LNCaP clone FGC (cell line): ENCODE measurements around the gene NFKBIE.
"Not testable (repeated sequence)": the region's sequence is repeated elsewhere in the genome, so short reads cannot be mapped to it uniquely, and the experiment has no call there.

Experiments
- DNase-seq: peaks from one replicate; pipeline ENCODE4 v3.0.0-alpha.2; 2011; ENCODE audit warnings: low read depth
- H3K4me3 ChIP-seq: 2 replicates; pipeline ENCODE4 v1.5.1; 2011; ENCODE audit warnings: mild to moderate bottlenecking, low read depth, low read length, control low read depth
- CTCF ChIP-seq: IDR thresholded peaks from 2 replicates; pipeline ENCODE4 v1.5.1; 2012; ENCODE audit warnings: mild to moderate bottlenecking; ENCODE audit not compliant: control insufficient read depth, insufficient read depth; ENCODE audit errors: extremely low read depth

Gene NFKBIE

DNA sequence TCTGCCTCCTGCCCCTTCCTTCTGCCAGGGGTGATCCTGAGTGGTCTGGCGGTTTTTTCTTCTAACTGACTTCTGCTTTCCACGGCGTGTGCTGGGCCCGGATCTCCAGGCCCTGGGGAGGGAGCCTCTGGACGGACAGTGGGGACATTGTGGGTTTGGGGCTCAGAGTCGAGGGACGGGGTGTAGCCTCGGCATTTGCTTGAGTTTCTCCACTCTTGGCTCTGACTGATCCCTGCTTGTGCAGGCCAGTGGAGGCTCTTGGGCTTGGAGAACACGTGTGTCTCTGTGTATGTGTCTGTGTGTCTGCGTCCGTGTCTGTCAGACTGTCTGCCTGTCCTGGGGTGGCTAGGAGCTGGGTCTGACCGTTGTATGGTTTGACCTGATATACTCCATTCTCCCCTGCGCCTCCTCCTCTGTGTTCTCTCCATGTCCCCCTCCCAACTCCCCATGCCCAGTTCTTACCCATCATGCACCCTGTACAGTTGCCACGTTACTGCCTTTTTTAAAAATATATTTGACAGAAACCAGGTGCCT, 31.7 kb downstream of the NFKBIE start:
- H3K4me3 ChIP-seq = no peak overlapping the region
- no peak for TF ChIP-seq CTCF
- no peak for DNase-seq

GRCh38 chr6:44232676-44233566, 32.4 kb downstream of the NFKBIE start:
- TF ChIP-seq CTCF = no peak
- H3K4me3 ChIP-seq = no peak overlapping the region
- DNase-seq = no peak

DNA sequence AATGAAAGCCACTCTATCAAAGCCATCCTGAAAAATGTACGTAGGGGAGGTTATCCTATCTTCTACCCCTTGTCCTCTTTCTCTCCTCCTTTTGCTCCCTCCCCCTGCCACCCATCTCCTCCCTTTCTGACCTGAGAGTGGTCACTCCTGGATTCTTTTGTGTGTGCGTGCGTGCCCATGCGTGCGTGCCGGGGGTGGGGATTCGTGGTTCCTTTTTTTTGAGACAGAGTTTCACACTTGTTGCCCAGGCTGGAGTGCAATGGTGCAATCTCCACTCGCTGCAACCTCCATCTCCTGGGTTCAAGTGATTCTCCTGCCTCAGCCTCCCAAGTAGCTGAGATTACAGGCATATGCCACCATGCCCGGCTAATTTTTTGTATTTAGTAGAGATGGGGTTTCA, 33.9 kb downstream of the NFKBIE start:
- not testable (repeated sequence) for H3K4me3 ChIP-seq, DNase-seq

DNA sequence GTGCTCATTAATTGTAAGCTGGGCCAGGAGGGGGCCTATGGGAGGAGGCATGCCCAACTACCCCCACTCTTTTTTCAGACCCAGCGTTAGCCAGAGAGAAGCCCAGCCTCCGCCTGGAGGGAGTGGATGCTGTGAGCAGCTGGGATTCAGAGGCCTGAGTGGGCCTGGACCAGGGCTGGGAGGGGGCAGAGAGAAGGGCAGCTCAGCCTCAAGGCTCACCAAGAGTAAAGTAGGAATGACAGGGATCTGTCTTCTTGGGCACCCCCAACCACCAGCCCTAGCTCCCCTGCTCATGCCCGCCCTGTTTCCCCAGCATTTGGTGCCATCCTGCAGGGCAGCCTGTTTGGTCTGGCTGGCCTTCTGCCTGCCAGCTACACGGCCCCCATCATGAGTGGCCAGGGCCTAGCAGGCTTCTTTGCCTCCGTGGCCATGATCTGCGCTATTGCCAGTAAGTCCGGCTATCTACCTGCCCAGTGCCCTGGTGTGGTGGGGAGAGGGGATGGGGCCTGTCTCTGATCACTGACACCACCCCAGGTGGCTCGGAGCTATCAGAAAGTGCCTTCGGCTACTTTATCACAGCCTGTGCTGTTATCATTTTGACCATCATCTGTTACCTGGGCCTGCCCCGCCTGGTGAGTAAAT, 35.2 kb downstream of the NFKBIE start:
- H3K4me3 ChIP-seq = no peak overlapping the region
- no peak for TF ChIP-seq CTCF
- DNase-seq = no peak

- DNase-seq = no peak
- no peak for TF ChIP-seq CTCF
- no peak overlapping the region for H3K4me3 ChIP-seq
Measured at GRCh38 chr6:44229376-44230033, 35.8 kb downstream of the NFKBIE start.

DNA sequence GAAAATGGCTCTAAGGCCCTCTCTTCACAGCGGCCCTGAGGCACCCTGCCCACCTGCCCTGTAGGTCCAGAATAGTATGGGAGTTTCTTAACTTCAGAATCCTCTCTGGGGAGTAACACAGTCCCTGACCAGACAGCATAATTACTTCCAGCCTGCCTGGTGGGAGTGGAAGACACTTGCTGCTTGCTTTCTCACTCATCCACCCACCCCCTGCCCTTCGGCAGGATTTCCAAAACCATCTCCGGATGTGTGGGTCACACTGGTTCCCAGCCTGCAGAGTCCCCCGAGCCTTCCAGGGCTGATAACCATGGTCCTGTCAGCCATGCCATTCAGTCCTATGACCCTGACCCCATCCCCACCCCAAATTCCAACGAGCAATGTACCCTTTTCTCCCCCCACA, 36.5 kb downstream of the NFKBIE start:
- no peak for DNase-seq
- H3K4me3 ChIP-seq = no peak overlapping the region
- TF ChIP-seq CTCF = no peak

GRCh38 chr6:44228433-44228832, 36.9 kb downstream of the NFKBIE start:
- no peak overlapping the region for H3K4me3 ChIP-seq
- no peak for TF ChIP-seq CTCF
- DNase-seq = no peak
